OCI-LY1 (cell line): ENCODE measurements around the gene TMEM176A.

Experiments used
- CTCF ChIP-seq: fragments of 200-600 bp; sonication (generic), shearing (Covaris generic); IDR thresholded peaks from 2 replicates; pipeline ENCODE4 v1.5.1; 2017; ENCODE audit warnings: mild to moderate bottlenecking, antibody characterized with exemption, low read length, moderate library complexity, mixed read lengths
- EZH2 ChIP-seq: fragments of 200-600 bp; sonication (generic), shearing (Covaris generic); IDR thresholded peaks from 2 replicates; pipeline ENCODE4 v1.8.0; 2017; ENCODE audit warnings: borderline replicate concordance, mixed run types, mild to moderate bottlenecking, antibody characterized with exemption, low read length, moderate library complexity, mixed read lengths

GRCh38 chr7:150797661-150798060, 2.9 kb upstream of the TMEM176A start:
- TF ChIP-seq CTCF (no peak), EZH2 (no peak)
